Uterus (tissue), 4 donors: ENCODE results near the gene RAB12. TPM values are rescaled to one million over a fixed set of nuclear protein-coding genes. Genes with fewer than 3 reads are reported as not detected.
"Not testable (repeated sequence)": the region's sequence is repeated elsewhere in the genome, so short reads cannot be mapped to it uniquely, and the experiment has no call there.

Experiments
- DNase-seq, 2 donors: peaks; one replicate each; pipeline ENCODE4 v3.0.0-alpha.2; 2019 to 2020
- H3K27ac ChIP-seq, 2 donors: fragments of 200-600 bp; sonication (generic); 1 replicate in 1 of 2; 2 replicates in 1 of 2; pipeline ENCODE4 v1.5.1; 2016 to 2018
- H3K27me3 ChIP-seq, 2 donors: fragments of 200-600 bp; sonication (generic); one replicate each; pipeline ENCODE4 v1.5.1; 2018 to 2019; ENCODE audit warnings: control low read depth in 1 of 2
- H3K36me3 ChIP-seq, 2 donors: fragments of 200-600 bp; sonication (generic); one replicate each; pipeline ENCODE4 v1.5.1; 2019; ENCODE audit warnings: control low read depth in 1 of 2
- H3K4me1 ChIP-seq, 2 donors: fragments of 200-600 bp; sonication (generic); one replicate each; pipeline ENCODE4 v1.5.1; 2018 to 2019; ENCODE audit warnings: control low read depth in 1 of 2
- H3K4me3 ChIP-seq, 2 donors: fragments of 200-600 bp; sonication (generic); 1 replicate in 1 of 2; 2 replicates in 1 of 2; pipeline ENCODE4 v1.5.1; 2018 to 2019; ENCODE audit warnings: mild to moderate bottlenecking in 1 of 2
- H3K9me3 ChIP-seq, 2 donors: fragments of 200-600 bp; sonication (generic); one replicate each; pipeline ENCODE4 v1.5.1; 2019; ENCODE audit warnings: control low read depth in 1 of 2
- CTCF ChIP-seq, 4 experiments: fragments of 200-600 bp in 2 of 4; fragments of 450-650 bp in 2 of 4; sonication (generic) in 2 of 4; IDR thresholded peaks; one replicate each; pipeline ENCODE4 v1.5.1; 2016 to 2019; ENCODE audit warnings: antibody characterized with exemption in 4 of 4, mild to moderate bottlenecking in 2 of 4, moderate library complexity in 1 of 4
- POLR2A ChIP-seq, 2 donors: fragments of 450-650 bp; IDR thresholded peaks; one replicate each; pipeline ENCODE4 v1.6.1; 2016; ENCODE audit warnings: antibody characterized with exemption in 2 of 2, mild to moderate bottlenecking in 1 of 2, moderate library complexity in 1 of 2
- intact Hi-C: fragments of 100-400 bp; cut with DNase I; formaldehyde crosslinking; loops from one replicate; pipeline ENCODE4 v1.15.1; 2023; ENCODE audit warnings: low total_unique reads
- total RNA-seq, 4 donors: library from RNA; depleted of rRNA in 3 of 4; stranded (reverse); fragments of >200 nt in 3 of 4; gene quantifications; one replicate each; pipeline versions ENCODE4 v1.1.0 to v1.2.4, GENCODE V29; 2014 to 2023
- donor health status: DM: yes; HTN: yes; CAD: no.

The RAB12 gene
- total RNA-seq, 4 donors from 2014 or later = 37.9 to 85.8 (median 50.4) TPM

GRCh38 chr18:8562919-8563318 is 46.3 kb upstream of the RAB12 start:
- no peaks in the 10 kb centered on the region for H3K36me3 ChIP-seq
- no peaks in the 10 kb centered on the region for H3K4me1 ChIP-seq
- no peak overlapping the region for H3K4me3 ChIP-seq
- no peaks in the 10 kb centered on the region for H3K9me3 ChIP-seq
- intact Hi-C loops = no loop called here
- no peak overlapping the region for H3K27ac ChIP-seq
- DNase-seq = no peak
- H3K27me3 ChIP-seq = no peaks in the 10 kb centered on the region
- TF ChIP-seq CTCF (IDR thresholded peaks at IDR 0.05) (no peak), POLR2A (IDR thresholded peaks at IDR 0.05) (no peak)

GRCh38 chr18:8571399-8571798 is 37.8 kb upstream of the RAB12 start:
- Histone ChIP-seq H3K27me3 (no peaks in the 10 kb centered on the region), H3K9me3 (no peaks in the 10 kb centered on the region), H3K4me1 (no peaks in the 10 kb centered on the region), H3K36me3 (no peaks in the 10 kb centered on the region), H3K27ac (no peak overlapping the region), H3K4me3 (no peak overlapping the region)
- no peak for TF ChIP-seq CTCF (IDR thresholded peaks at IDR 0.05)
- TF ChIP-seq POLR2A (IDR thresholded peaks at IDR 0.05) = no peak
- no peak for DNase-seq
- intact Hi-C loops = no loop called here

GRCh38 chr18:8573766-8574165 is 35.5 kb upstream of the RAB12 start:
- H3K36me3 ChIP-seq, H3K27ac ChIP-seq, H3K4me1 ChIP-seq, H3K27me3 ChIP-seq, intact Hi-C loops, H3K9me3 ChIP-seq, H3K4me3 ChIP-seq, DNase-seq: not testable (repeated sequence)

GRCh38 chr18:8584798-8585197 is 24.4 kb upstream of the RAB12 start:
- no peak overlapping the region for H3K27ac ChIP-seq
- intact Hi-C loops = no loop called here

GRCh38 chr18:8586941-8587340 is 22.3 kb upstream of the RAB12 start:
- intact Hi-C loops = no loop called here
- no peak overlapping the region for H3K27ac ChIP-seq
- H3K36me3 ChIP-seq = no peaks in the 10 kb centered on the region
- no peaks in the 10 kb centered on the region for H3K27me3 ChIP-seq
- TF ChIP-seq CTCF (IDR thresholded peaks at IDR 0.05) (no peak), POLR2A (IDR thresholded peaks at IDR 0.05) (no peak)
- H3K9me3 ChIP-seq = no peaks in the 10 kb centered on the region
- DNase-seq = no peak
- no peak overlapping the region for H3K4me3 ChIP-seq
- H3K4me1 ChIP-seq = no peaks in the 10 kb centered on the region

More at GRCh38 chr18:8584798-8585197, 24.4 kb upstream of the RAB12 start:
- H3K4me1 ChIP-seq = no peaks in the 10 kb centered on the region
- TF ChIP-seq POLR2A (IDR thresholded peaks at IDR 0.05) (no peak), CTCF (IDR thresholded peaks at IDR 0.05) (no peak)
- DNase-seq = no peak
- H3K4me3 ChIP-seq = no peak overlapping the region
- no peaks in the 10 kb centered on the region for H3K36me3 ChIP-seq
- no peaks in the 10 kb centered on the region for H3K9me3 ChIP-seq
- H3K27me3 ChIP-seq = no peaks in the 10 kb centered on the region

GRCh38 chr18:8595445-8595844 is 13.8 kb upstream of the RAB12 start:
- intact Hi-C loops = no loop called here
- Histone ChIP-seq H3K27me3 (no peaks in the 10 kb centered on the region), H3K9me3 (no peaks in the 10 kb centered on the region), H3K4me3 (no peak overlapping the region), H3K36me3 (no peaks in the 10 kb centered on the region), H3K27ac (no peak overlapping the region), H3K4me1 (no peaks in the 10 kb centered on the region)
- no peak for DNase-seq
- TF ChIP-seq CTCF (IDR thresholded peaks at IDR 0.05) = no peak
